Endothelial cell of umbilical vein (primary cell): Measurements from ENCODE around the gene CD37.

Experiments used
- EZH2 ChIP-seq: IDR thresholded peaks from 2 replicates; pipeline ENCODE4 v1.6.1; 2012; ENCODE audit warnings: borderline replicate concordance, low read depth, mild to moderate bottlenecking, moderate library complexity, low read length, inconsistent platforms; ENCODE audit not compliant: severe bottlenecking
- MYC ChIP-seq: IDR thresholded peaks from one replicate; pipeline ENCODE4 v1.6.1; 2011; ENCODE audit warnings: mild to moderate bottlenecking, low read depth, low read length
- POLR2A ChIP-seq: IDR thresholded peaks from 2 replicates; pipeline ENCODE4 v1.6.1; 2012; ENCODE audit warnings: low read depth, mild to moderate bottlenecking, control low read depth, low read length
- POLR2AphosphoS5 ChIP-seq: IDR thresholded peaks from 2 replicates; pipeline ENCODE4 v1.6.1; 2012; ENCODE audit warnings: low read depth, mild to moderate bottlenecking, control low read depth, low read length, moderate library complexity; ENCODE audit not compliant: insufficient read depth
- TF ChIP-seq, protein P1 (sequence below), 2 donors: IDR thresholded peaks; 1 replicate in 1 of 2; 2 replicates in 1 of 2; pipeline ENCODE4 v1.5.1; 2011; ENCODE audit warnings: low read length in 2 of 2, mild to moderate bottlenecking in 2 of 2, moderate library complexity in 2 of 2, control low read depth in 1 of 2, inconsistent platforms in 1 of 2, low read depth in 1 of 2; ENCODE audit not compliant: insufficient read depth in 1 of 2; ENCODE audit errors: extremely low read depth in 1 of 2

DNA sequence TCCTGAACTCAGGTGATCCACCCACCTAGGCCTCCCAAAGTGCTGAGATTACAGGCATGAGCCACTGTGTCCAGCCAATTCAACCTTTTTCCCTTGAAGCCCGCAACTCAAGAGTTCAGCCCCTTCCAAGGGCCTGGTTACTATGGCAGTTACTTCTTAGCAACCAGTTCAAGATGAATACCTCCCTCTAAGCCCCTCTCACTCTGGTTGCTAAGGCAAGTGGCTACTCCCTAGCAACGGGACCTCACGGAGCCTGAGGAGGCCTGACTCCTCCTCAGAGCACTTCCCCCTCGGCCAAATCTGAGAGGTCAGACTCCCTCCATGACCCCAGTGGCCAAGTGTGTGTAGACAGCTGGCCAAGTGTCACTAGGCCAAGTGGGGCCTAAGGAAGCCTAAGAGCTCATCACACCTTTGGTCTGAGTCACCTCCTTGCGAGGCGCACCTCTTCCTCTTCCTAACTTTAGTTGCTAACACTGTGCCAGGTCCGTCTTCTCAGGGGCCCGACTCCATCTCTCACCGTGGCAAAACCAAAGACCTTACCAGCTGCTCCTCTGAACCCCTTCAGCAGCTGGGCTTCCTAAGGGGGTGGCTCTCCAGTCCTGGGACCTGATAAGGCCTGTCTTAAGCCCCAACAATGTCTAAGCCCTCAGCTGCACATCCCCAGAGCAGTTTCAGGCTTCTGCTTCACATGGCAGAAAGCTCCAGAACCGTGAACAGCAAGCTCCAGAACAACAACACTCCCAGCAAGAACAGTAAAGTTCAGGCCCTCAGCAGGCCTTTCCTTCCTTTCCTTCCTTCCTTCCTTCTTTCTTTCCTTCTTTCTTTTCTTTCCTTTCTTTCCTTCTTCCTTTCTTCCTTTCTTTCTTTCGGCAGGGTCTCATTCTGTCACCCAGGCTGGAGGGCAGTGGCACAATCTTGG is 9.6 kb downstream of the CD37 start:
- TF ChIP-seq, protein P1, sequence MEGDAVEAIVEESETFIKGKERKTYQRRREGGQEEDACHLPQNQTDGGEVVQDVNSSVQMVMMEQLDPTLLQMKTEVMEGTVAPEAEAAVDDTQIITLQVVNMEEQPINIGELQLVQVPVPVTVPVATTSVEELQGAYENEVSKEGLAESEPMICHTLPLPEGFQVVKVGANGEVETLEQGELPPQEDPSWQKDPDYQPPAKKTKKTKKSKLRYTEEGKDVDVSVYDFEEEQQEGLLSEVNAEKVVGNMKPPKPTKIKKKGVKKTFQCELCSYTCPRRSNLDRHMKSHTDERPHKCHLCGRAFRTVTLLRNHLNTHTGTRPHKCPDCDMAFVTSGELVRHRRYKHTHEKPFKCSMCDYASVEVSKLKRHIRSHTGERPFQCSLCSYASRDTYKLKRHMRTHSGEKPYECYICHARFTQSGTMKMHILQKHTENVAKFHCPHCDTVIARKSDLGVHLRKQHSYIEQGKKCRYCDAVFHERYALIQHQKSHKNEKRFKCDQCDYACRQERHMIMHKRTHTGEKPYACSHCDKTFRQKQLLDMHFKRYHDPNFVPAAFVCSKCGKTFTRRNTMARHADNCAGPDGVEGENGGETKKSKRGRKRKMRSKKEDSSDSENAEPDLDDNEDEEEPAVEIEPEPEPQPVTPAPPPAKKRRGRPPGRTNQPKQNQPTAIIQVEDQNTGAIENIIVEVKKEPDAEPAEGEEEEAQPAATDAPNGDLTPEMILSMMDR (IDR thresholded peaks at IDR 0.05; ENCODE audit: extremely low read depth in 1 of 2, insufficient read depth in 1 of 2, low read depth in 1 of 2, low read length in 2 of 2): no peak
- TF ChIP-seq POLR2AphosphoS5: no peak
- TF ChIP-seq MYC: no peak
- no peak for TF ChIP-seq POLR2A
- no peak for TF ChIP-seq EZH2
